GM12878 (cell line): ENCODE measurements around the gene RRAGA. TPM values are rescaled to one million over a fixed set of nuclear protein-coding genes. Genes with fewer than 3 reads are reported as not detected.
"Not testable (repeated sequence)": the region's sequence is repeated elsewhere in the genome, so short reads cannot be mapped to it uniquely, and the experiment has no call there.

Experiments used
- ATAC-seq: fragments of 200-7000 bp; cut with Tn5 transposase; 3 replicates; pipeline ENCODE4 v1.9.1; 2020; ENCODE audit warnings: mild to moderate bottlenecking, moderate library complexity
- BruUV-seq: library from RNA; stranded (reverse); fragments of 400-500 nt; replicated peaks from 2 replicates; lab custom pipeline; 2021; lab: Mats Ljungman, UMichigan
- CTCF ChIA-PET: fragments of 300-600 bp; sonication (Branson Sonifier 250); formaldehyde crosslinking; extraction: SDS; loops from one replicate; lab custom pipeline; 2021; ENCODE audit warnings: inconsistent platforms; lab: Yijun Ruan, JAX
- POLR2A ChIA-PET: fragments of 350-600 bp; formaldehyde crosslinking; extraction: SDS; loops from one replicate; lab custom pipeline; 2021; ENCODE audit warnings: inconsistent platforms; lab: Charles Lee
- RAD21 ChIA-PET: fragments of 300-600 bp; sonication (Branson Sonifier 250); formaldehyde crosslinking; loops from one replicate; lab custom pipeline; 2023; ENCODE audit warnings: antibody characterized with exemption; ENCODE audit not compliant: unreplicated experiment; lab: Charles Lee
- SMC1A ChIA-PET: fragments of 300-600 bp; sonication (Branson Sonifier 250); formaldehyde crosslinking; loops from one replicate; lab custom pipeline; 2023; ENCODE audit not compliant: unreplicated experiment, uncharacterized antibody; lab: Charles Lee
- DNase-seq: peaks from one replicate; pipeline ENCODE4 v3.0.0-alpha.2; 2011; ENCODE audit warnings: low read depth, low spot score
- FAIRE-seq: peaks from 3 replicates; lab custom pipeline; 2011; peaks lifted over from hg19 to GRCh38; lab: Jason Lieb, UNC
- H2AFZ ChIP-seq: 2 replicates; pipeline ENCODE4 v1.6.0; 2011; ENCODE audit warnings: low read depth, low read length, control low read depth; ENCODE audit not compliant: control insufficient read depth
- H3K27ac ChIP-seq: 2 replicates; pipeline ENCODE4 v1.5.1; 2011; ENCODE audit warnings: control low read depth; ENCODE audit not compliant: control insufficient read depth, insufficient read depth
- H3K27me3 ChIP-seq, 2 experiments: replicated peaks in 1 of 2; 2 replicates each; pipeline versions ENCODE4 v1.6.0 to v1.6.1; 2011; ENCODE audit warnings: low read length in 1 of 2; ENCODE audit not compliant: control insufficient read depth in 2 of 2, insufficient read depth in 2 of 2
- H3K36me3 ChIP-seq, 2 experiments: 2 replicates each; pipeline ENCODE4 v1.5.1; 2011; ENCODE audit warnings: low read length in 1 of 2; ENCODE audit not compliant: control insufficient read depth in 2 of 2, insufficient read depth in 2 of 2
- H3K4me1 ChIP-seq: 2 replicates; pipeline ENCODE4 v1.6.1; 2011; ENCODE audit warnings: mild to moderate bottlenecking, low read length, moderate library complexity, mixed read lengths; ENCODE audit not compliant: control insufficient read depth, insufficient read depth
- H3K4me2 ChIP-seq: 2 replicates; pipeline ENCODE4 v1.6.0; 2011; ENCODE audit warnings: control low read depth; ENCODE audit not compliant: control insufficient read depth, insufficient read depth
- H3K4me3 ChIP-seq: fragments of 200-600 bp; sonication (generic); 2 replicates; pipeline ENCODE4 v1.5.1; 2016
- H3K79me2 ChIP-seq: 2 replicates; pipeline ENCODE4 v1.6.0; 2011; ENCODE audit warnings: low read length; ENCODE audit not compliant: control insufficient read depth, insufficient read depth
- H3K9ac ChIP-seq: 2 replicates; pipeline ENCODE4 v1.8.0; 2011; ENCODE audit warnings: low read length, control low read depth, mixed read lengths; ENCODE audit not compliant: control insufficient read depth, insufficient read depth
- H3K9me3 ChIP-seq: replicated peaks from 3 replicates; pipeline ENCODE4 v1.5.1; 2011; ENCODE audit warnings: mild to moderate bottlenecking, low read length; ENCODE audit not compliant: control insufficient read depth, insufficient read depth
- H4K20me1 ChIP-seq: 2 replicates; pipeline ENCODE4 v1.6.0; 2011; ENCODE audit not compliant: control insufficient read depth, insufficient read depth
- MTA2 ChIP-seq: fragments of 450-650 bp; IDR thresholded peaks from 2 replicates; pipeline ENCODE4 v1.6.1; 2016; ENCODE audit warnings: low read depth, mild to moderate bottlenecking, moderate library complexity
- NBN ChIP-seq: fragments of 450-650 bp; IDR thresholded peaks from 2 replicates; pipeline ENCODE4 v1.6.1; 2016
- in situ Hi-C: fragments of 300-500 bp; cut with MboI; formaldehyde crosslinking; loops from 9 replicates; pipeline ENCODE4 v1.14.3; 2018; ENCODE audit warnings: mixed read lengths
- intact Hi-C: fragments of 100-400 bp; cut with micrococcal nuclease; formaldehyde crosslinking; loops from one replicate; pipeline ENCODE4 v1.14.2; 2022; ENCODE audit not compliant: unreplicated experiment
- polyA plus RNA-seq, 11 experiments: library from polyadenylated mRNA; depleted of rRNA in 4 of 11; unstranded in 6 of 11; stranded (reverse) in 5 of 11; fragments of >200 nt; fragmentation: Nextera tagmentation in 4 of 11; fragmentation: Illumina TruSeq in 1 of 11; extraction: Ambion mirVana in 4 of 11; extraction: Trizol in 1 of 11; gene quantifications; 1 replicate in 1 of 11; 2 replicates in 10 of 11; pipeline versions ENCODE4 v1.2.1 to v1.2.3, GENCODE V29; 2011 to 2016; ENCODE audit warnings: inconsistent platforms in 2 of 11, missing spikeins in 2 of 11, low read depth in 1 of 11
- small RNA-seq: library from RNA; depleted of rRNA; stranded (forward); fragments of <200 nt; gene quantifications from one replicate; pipeline ENCODE3, GENCODE V24; 2014
- total RNA-seq, 4 experiments: library from RNA; depleted of rRNA in 3 of 4; stranded (reverse); fragments of >200 nt in 3 of 4; fragmentation: Illumina TruSeq in 1 of 4; extraction: Trizol in 1 of 4; gene quantifications; 2 replicates each; pipeline versions ENCODE4 v1.2.1 to v1.2.3, GENCODE V29; 2013 to 2021

Gene RRAGA
- total and polyA plus RNA-seq, 10 of the 15 experiments (the other 5 are each of a cell fraction or from before 2014, with no cell fraction given): 10.1 to 74.6 (median 37.9) TPM

GRCh38 chr9:19097431-19097830 lies 48.2 kb downstream of the RRAGA start:
- Histone ChIP-seq H3K36me3 (peaks cover 4 to 16% of the 10 kb centered on the region in 2 experiments; a peak in 3 of 4 replicates), H3K79me2 (peaks cover 48% of the 10 kb centered on the region), H3K4me2 (peak overlapping the region; percentile 12; the same call in 1 of the 2 replicates), H3K4me3 (peak overlapping the region; percentile 31)
- in situ Hi-C loops, DNase-seq, H4K20me1 ChIP-seq, BruUV-seq, H3K9ac ChIP-seq, FAIRE-seq, H2AFZ ChIP-seq, H3K27me3 ChIP-seq, H3K9me3 ChIP-seq, H3K27ac ChIP-seq, H3K4me1 ChIP-seq: not testable (repeated sequence)
- ATAC-seq: peak; percentile 39
- POLR2A ChIA-PET: interaction anchor here (0.9 to 1.0 kb wide), 2 partner anchors 29 to 54 kb away, joined by 3 to 4 read pairs; no protein-coding TSS in a partner anchor
- intact Hi-C loops: loop anchor here (2.0 kb wide), 1 partner anchor 355 kb away; no protein-coding TSS in a partner anchor
- RAD21 ChIA-PET: interaction anchor here (1.0 to 1.7 kb wide), 7 partner anchors 12 to 359 kb away, joined by 3 to 13 read pairs (median 5); partner anchors contain the start of gene RRAGA
- CTCF ChIA-PET: interaction anchor here (1.0 to 1.7 kb wide), 8 partner anchors 11 to 361 kb away, joined by 3 to 18 read pairs (median 4); no protein-coding TSS in a partner anchor
- SMC1A ChIA-PET: interaction anchor here (0.9 to 1.6 kb wide), 10 partner anchors 11 to 77 kb away, joined by 3 to 14 read pairs (median 6); no protein-coding TSS in a partner anchor
- TF ChIP-seq MTA2: peak; percentile 62; the same call in 1 of the 2 replicates
- 0 out of 2 replicates have a peak, but pooled peaks have one; percentile 17 for TF ChIP-seq NBN

Small RNA genes within 50 kb of the gene (small RNA-seq; reads per million reads assigned to genes)
- gene RF00019 (not detected), gene RNU6-264P (not detected), gene SCARNA8 (7.4 reads per million, percentile 93 among the genes with 10 or more reads in this experiment)

Other genes with a start within 250 kb of the RRAGA start
- gene SAXO1, start 16.2 kb upstream of the RRAGA start, total RNA-seq (2014; rRNA removed): 0.11 TPM in 1 of 2 replicates, not detected in the other
- not detected in 2 replicates for gene SAXO1, start 16.2 kb upstream of the RRAGA start, total RNA-seq (2014; rRNA removed; fragmentation: Illumina TruSeq; extraction: Trizol)
- gene SAXO1, start 16.2 kb upstream of the RRAGA start, total RNA-seq (2021): not detected in 2 replicates
- gene SAXO1, start 16.2 kb upstream of the RRAGA start, polyA plus RNA-seq (2011; rRNA removed): under 0.01 TPM in 1 of 2 replicates, not detected in the other
- 0.01 TPM in 1 of 2 replicates, not detected in the other for gene SAXO1, start 16.2 kb upstream of the RRAGA start, polyA plus RNA-seq (2014; fragmentation: Illumina TruSeq; extraction: Trizol)
- not detected for gene SAXO1, start 16.2 kb upstream of the RRAGA start, polyA plus RNA-seq (2014; fragmentation: Nextera tagmentation; extraction: Ambion mirVana)
- not detected in 2 replicates for gene SAXO1, start 16.2 kb upstream of the RRAGA start, polyA plus RNA-seq (2014; rRNA removed)
- not detected for gene SAXO1, start 16.2 kb upstream of the RRAGA start, polyA plus RNA-seq (2016; fragmentation: Nextera tagmentation; extraction: Ambion mirVana)
- 17.1 and 22.3 TPM in 2 replicates for gene HAUS6, start 53.5 kb downstream of the RRAGA start, total RNA-seq (2014; rRNA removed)
- gene HAUS6, start 53.5 kb downstream of the RRAGA start, total RNA-seq (2014; rRNA removed; fragmentation: Illumina TruSeq; extraction: Trizol): 26.4 and 26.8 TPM in 2 replicates
- gene HAUS6, start 53.5 kb downstream of the RRAGA start, total RNA-seq (2021): 17.4 and 18.0 TPM in 2 replicates
- 17.5 and 29.3 TPM in 2 replicates for gene HAUS6, start 53.5 kb downstream of the RRAGA start, polyA plus RNA-seq (2011; rRNA removed)
- 19.5 and 26.5 TPM in 2 replicates for gene HAUS6, start 53.5 kb downstream of the RRAGA start, polyA plus RNA-seq (2014; fragmentation: Illumina TruSeq; extraction: Trizol)
- 1 to 10 TPM; 7.1 to 8.4 TPM for gene HAUS6, start 53.5 kb downstream of the RRAGA start, polyA plus RNA-seq (2014; fragmentation: Nextera tagmentation; extraction: Ambion mirVana)
- 10.2 and 11.9 TPM in 2 replicates for gene HAUS6, start 53.5 kb downstream of the RRAGA start, polyA plus RNA-seq (2014; rRNA removed)
- gene HAUS6, start 53.5 kb downstream of the RRAGA start, polyA plus RNA-seq (2016; fragmentation: Nextera tagmentation; extraction: Ambion mirVana): 10 to 100 TPM; 13.0 to 14.9 TPM
- gene PLIN2, start 78.1 kb downstream of the RRAGA start, total RNA-seq (2014; rRNA removed): 37.8 and 39.1 TPM in 2 replicates
- 39.3 and 40.0 TPM in 2 replicates for gene PLIN2, start 78.1 kb downstream of the RRAGA start, total RNA-seq (2014; rRNA removed; fragmentation: Illumina TruSeq; extraction: Trizol)
- gene PLIN2, start 78.1 kb downstream of the RRAGA start, total RNA-seq (2021): 33.4 and 34.8 TPM in 2 replicates
- 103 and 112 TPM in 2 replicates for gene PLIN2, start 78.1 kb downstream of the RRAGA start, polyA plus RNA-seq (2011; rRNA removed)
- 43.4 and 52.9 TPM in 2 replicates for gene PLIN2, start 78.1 kb downstream of the RRAGA start, polyA plus RNA-seq (2014; fragmentation: Illumina TruSeq; extraction: Trizol)
- 10 to 100 TPM; 48.4 to 52.7 TPM for gene PLIN2, start 78.1 kb downstream of the RRAGA start, polyA plus RNA-seq (2014; fragmentation: Nextera tagmentation; extraction: Ambion mirVana)
- 31.2 and 34.8 TPM in 2 replicates for gene PLIN2, start 78.1 kb downstream of the RRAGA start, polyA plus RNA-seq (2014; rRNA removed)
- gene PLIN2, start 78.1 kb downstream of the RRAGA start, polyA plus RNA-seq (2016; fragmentation: Nextera tagmentation; extraction: Ambion mirVana): 10 to 100 TPM; 45.5 to 46.8 TPM
- gene DENND4C, start 181.3 kb downstream of the RRAGA start, total RNA-seq (2014; rRNA removed): 38.7 and 46.4 TPM in 2 replicates
- gene DENND4C, start 181.3 kb downstream of the RRAGA start, total RNA-seq (2014; rRNA removed; fragmentation: Illumina TruSeq; extraction: Trizol): 49.2 and 52.0 TPM in 2 replicates
- 26.5 and 27.5 TPM in 2 replicates for gene DENND4C, start 181.3 kb downstream of the RRAGA start, total RNA-seq (2021)
- gene DENND4C, start 181.3 kb downstream of the RRAGA start, polyA plus RNA-seq (2011; rRNA removed): 49.3 and 69.2 TPM in 2 replicates
- 28.7 and 34.2 TPM in 2 replicates for gene DENND4C, start 181.3 kb downstream of the RRAGA start, polyA plus RNA-seq (2014; fragmentation: Illumina TruSeq; extraction: Trizol)
- gene DENND4C, start 181.3 kb downstream of the RRAGA start, polyA plus RNA-seq (2014; fragmentation: Nextera tagmentation; extraction: Ambion mirVana): 10 to 100 TPM in 1 of 2 experiments, 1 to 10 TPM in 1; 8.2 to 10.1 TPM
- gene DENND4C, start 181.3 kb downstream of the RRAGA start, polyA plus RNA-seq (2014; rRNA removed): 17.5 and 21.8 TPM in 2 replicates
- 10 to 100 TPM; 19.2 to 19.3 TPM for gene DENND4C, start 181.3 kb downstream of the RRAGA start, polyA plus RNA-seq (2016; fragmentation: Nextera tagmentation; extraction: Ambion mirVana)